Subcutaneous adipose tissue (tissue), 4 donors: ENCODE measurements around the gene C1QTNF6. TPM values are rescaled to one million over a fixed set of nuclear protein-coding genes. Genes with fewer than 3 reads are reported as not detected.

Experiments used
- CTCF ChIP-seq: fragments of 450-650 bp; IDR thresholded peaks from one replicate; pipeline ENCODE4 v1.5.1; 2016; ENCODE audit warnings: low read depth, mild to moderate bottlenecking, control low read depth, antibody characterized with exemption, moderate library complexity
- total RNA-seq, 4 donors: library from RNA; depleted of rRNA; stranded (reverse); fragments of >200 nt; gene quantifications; one replicate each; pipeline ENCODE4 v1.1.0, GENCODE V29; 2016

Gene C1QTNF6
- total RNA-seq, 4 donors from 2014 or later = 0.33 to 3.2 (median 2.4) TPM

DNA sequence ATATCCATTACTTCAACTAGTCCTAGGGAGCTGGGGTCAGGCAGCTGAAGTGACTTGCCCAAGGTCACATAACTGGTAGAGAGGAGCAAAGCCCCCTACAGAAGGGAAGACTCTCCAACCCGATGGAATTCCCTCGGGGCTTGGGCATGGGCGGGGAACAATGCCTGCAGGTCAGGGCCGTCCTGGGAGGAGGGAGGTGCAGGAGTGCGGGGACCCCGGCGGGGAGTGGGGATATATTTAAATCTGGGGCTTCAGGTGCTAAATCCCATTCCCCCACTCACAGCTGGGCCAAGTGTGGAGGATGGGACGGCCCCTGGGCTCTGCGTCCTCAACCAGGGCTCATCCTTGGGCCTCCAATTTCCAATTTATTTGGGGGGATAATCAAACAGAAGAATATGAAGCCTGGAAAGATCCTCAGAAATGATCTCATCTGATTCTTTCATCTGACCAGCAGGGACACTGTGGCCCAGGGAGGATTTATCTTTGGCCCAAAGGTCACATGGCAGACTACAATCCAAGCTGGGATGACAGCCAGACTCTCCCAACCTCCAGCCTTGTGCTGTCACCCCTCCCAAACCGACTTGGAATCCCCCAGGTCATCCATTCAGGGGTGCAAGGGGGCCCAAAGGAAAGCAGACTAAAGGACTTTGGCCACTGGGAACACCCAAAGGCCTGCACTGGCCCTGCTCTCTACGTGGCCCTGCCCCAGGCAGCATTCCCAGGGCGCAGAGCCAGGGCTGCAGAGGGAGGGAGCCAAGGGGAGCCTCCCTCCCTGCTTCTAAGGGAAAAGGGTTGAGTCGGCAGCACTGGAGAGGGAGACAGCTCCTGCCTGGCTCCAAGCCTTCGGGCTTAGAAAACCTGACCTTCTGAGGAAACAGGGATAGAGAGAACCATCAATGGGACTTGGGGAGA, 8.7 kb upstream of the C1QTNF6 start:
- TF ChIP-seq CTCF = no peak

DNA sequence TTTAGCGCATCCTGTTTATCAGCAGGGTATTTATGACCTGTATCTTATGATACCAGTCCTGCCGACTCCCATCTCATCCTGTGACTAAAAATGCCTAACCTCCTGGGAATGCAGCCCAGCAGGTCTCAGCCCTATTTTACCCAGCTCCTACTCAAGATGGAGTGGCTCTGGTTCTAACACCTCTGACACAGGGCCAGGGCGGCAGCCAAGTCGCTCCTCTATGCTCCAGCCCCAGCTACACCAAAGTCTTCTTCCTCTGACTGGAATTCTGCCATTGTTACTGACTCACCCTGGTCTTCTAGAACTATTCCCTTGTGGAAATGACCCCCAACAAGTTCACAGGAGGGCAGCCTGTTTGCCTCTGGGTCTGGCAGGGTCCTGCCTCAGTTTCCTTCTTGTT, 7.9 kb upstream of the C1QTNF6 start:
- TF ChIP-seq CTCF = no peak

DNA sequence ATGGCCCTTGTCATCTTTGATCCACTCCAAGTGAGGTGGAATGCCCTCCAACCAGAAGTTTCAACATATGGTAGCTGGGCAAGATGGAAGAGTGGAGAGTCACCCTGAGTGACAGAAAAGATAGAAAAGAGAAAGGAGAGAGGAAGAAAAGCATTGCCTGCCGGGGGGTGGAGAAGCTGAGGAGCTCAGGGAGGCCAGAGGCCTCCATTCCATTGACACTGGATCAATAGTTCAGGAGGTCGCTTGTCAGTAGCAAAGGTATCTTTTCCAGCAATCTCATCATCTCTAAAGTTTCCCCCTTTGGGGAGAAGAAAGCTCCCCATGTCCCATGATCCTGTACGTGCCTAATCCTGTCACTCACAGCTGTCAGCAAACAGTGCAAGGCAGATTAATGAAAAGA, 6.7 kb upstream of the C1QTNF6 start:
- no peak for TF ChIP-seq CTCF

DNA sequence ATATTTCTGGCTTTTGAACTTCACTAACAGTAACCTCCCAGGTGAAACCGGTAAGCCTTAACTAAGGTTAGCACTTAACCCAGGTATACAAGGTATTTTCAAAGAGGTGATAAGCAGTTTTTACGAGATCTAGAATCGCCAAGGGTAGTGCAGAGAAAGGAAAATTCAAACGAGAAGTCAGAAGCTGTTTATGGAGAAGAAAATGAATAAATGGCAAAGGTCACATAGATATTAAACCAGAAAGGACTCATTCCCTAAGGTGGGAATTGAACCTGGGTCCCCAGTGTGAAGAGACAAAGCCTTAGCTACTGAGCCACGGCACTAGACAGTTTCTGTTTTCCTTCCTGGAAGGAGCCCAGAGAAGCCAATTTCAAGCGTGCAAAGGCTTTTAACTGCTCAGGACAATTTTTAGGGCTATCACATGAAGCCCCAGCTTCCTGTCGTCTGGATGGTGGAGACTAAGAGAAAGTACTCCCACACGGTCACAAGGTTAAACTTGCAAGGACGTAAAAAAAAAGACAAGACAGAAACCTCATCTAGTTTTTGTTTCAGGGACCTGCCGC, 5.7 kb upstream of the C1QTNF6 start:
- no peak for TF ChIP-seq CTCF

DNA sequence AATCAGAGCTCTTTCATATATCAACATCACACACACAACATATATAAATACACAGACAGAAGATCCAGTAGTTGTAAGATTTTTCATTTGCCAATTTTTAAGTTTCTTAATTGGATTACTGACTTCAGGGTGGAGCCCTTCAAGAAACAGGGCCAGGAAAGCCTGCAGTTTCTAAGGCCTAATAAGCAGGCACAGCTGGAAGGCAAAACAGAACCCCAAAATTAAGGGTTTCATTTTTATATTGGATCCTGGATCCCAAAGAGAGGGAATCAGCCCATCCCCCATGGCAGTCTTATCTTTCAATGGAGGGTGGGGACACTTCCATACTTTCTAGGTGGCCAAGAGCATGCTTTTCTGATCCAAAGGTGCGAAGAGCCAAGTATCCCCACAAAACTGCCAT, 4.7 kb upstream of the C1QTNF6 start:
- no peak for TF ChIP-seq CTCF

GRCh38 chr22:37192204-37192603, 4.2 kb upstream of the C1QTNF6 start:
- no peak for TF ChIP-seq CTCF

GRCh38 chr22:37190262-37190780, 2.3 kb upstream of the C1QTNF6 start:
- no peak for TF ChIP-seq CTCF
